GM11168 (cell line): ENCODE measurements around the gene RINL.
"Not testable (repeated sequence)": the region's sequence is repeated elsewhere in the genome, so short reads cannot be mapped to it uniquely, and the experiment has no call there.

Source experiments
- in situ Hi-C: fragments of 300-500 bp; cut with MboI; formaldehyde crosslinking; loops from one replicate; pipeline ENCODE4 v1.12.0; 2022; ENCODE audit warnings: low sequenced_read_pairs; ENCODE audit not compliant: unreplicated experiment

RINL gene

DNA sequence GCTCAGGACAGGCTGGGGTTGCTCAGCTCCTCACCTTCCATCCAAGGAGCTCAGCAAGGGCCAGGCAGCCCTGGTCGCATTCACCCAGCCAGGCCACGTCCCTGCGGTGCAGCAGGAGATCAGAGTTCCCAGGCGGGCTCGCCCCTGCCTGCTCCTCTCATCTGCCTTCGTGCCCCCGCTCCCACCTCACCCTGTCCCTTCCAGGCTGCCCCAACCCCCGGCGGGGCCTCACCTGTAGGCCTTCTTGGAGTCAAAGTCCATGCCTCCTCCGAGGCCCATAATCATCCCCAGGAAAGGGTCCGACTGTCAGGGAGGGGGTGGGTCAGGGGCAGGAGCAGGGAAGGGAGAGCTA lies 1.3 kb upstream of the RINL start:
- in situ Hi-C loops: loop anchor here (10.0 kb wide), 1 partner anchor 485 kb away; no protein-coding TSS in a partner anchor

DNA sequence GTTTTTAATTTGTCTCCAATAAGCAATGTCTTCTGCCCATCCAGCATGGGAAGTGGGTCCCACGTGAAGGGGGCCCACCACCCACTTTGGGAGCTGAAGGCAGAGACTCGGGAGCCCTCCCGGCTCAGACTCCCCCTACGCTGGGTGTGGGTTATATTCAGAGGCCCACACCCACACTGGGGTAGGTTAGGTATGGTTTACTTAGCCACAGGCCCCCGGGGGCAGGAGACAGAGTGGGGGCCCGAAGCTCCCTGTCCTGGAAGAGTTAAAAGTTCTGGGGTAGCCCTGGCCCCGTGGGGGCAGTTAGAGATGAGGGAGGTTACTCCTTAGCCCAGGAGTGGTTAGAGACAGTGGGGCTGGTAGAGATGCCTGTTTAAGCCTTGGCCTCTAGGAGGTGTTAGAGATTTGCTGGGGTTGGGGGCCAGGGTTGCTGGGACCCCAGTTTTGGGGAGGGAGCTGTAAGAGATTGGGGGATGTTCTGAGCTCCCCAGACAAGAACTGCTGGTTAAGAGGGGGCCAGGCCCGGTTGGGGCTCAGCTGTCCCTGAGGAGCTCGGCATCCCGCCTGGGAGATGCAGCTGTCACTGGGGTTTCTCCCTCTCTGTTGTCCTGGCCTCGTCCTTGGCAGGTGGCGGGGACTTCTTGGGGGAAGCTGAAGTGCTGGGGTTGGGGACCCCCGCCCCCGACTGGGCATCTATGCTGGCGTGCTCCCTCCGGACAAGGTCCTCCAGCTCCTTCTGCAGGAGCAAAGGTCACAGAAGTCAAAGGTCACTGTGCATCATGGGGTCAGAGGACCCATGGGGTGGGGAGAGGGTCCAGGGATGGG lies 712 bp upstream of the RINL start:
- in situ Hi-C loops: loop anchor here (10.0 kb wide), 1 partner anchor 484 kb away; no protein-coding TSS in a partner anchor

DNA sequence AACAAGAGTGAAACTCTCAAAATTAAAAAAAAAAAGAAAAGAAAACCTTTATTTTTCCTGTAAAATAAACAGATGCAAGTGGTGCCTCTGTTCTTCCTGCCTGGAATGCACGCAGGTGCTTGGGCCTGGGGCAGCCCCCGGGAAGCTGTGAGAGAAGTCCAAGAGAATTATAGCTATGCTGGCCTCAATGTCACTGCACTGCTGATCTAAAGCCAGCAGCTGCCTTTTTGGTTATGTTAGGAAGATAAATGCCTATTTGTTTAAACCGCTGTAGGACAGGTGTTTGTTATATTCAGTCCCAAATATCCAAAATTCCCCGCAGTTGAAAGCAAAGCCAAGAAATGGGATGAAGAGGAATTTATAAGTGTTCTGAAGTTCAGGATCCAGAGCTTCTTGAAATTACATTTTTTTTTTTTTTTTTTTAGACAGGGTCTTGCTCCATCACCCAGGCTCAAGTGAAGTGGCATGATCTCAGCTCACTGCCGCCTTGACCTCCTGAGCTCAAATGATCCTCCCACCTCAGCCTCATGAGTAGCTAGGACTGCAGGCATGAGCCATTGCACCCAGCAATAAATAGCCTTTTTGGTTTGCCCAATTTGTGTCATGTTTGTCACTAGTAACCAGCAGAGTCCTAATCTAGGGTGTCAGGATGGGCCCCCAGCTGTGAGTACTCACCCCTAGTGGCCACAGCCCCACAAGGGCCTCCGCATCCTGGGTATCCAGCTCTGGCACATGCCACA lies 2.2 kb downstream of the RINL start:
- in situ Hi-C loops: loop anchor here (10.0 kb wide), 1 partner anchor 481 kb away; no protein-coding TSS in a partner anchor

DNA sequence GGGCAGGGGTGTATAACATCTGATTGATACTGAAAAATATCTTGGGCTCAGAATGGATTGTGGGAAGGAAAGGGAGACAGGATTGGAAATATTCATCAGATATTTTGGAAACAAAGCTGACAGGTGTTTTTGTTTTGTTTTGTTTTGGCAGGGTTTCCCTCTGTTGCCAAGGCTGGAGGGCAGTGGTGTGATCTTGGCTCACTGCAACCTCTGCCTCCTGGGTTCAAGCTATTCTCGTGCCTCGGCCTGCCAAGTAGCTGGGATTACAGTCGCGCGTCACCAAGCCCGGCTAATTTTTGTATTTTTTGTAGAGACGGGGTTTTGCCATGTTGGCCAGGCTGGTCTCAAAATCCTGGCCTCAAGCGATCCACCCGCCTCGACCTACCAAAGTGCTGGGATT lies 4.7 kb downstream of the RINL start:
- in situ Hi-C loops: loop anchor here (10.0 kb wide), 1 partner anchor 479 kb away; no protein-coding TSS in a partner anchor

DNA sequence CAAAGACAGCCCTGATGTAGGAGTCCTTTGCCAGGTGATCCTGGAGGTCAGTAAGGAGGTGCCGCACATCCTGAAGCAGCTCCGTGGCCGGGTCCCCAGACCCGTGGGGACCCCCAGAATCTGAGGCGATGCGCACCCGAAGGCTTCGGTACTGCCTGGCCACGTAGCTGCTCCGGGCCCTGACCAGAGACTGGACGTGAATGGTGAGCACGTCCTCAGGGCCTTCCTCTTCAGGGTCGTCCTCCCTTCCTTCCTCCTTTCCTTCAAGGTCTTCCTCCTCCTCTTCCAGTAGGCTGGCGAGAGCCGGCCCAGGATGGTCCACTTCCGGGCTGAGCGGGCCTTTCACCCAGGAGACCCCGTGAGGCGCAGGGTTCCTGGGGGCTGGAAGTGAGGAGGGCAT lies 7.5 kb downstream of the RINL start:
- in situ Hi-C loops: loop anchor here (10.0 kb wide), 1 partner anchor 476 kb away; no protein-coding TSS in a partner anchor

DNA sequence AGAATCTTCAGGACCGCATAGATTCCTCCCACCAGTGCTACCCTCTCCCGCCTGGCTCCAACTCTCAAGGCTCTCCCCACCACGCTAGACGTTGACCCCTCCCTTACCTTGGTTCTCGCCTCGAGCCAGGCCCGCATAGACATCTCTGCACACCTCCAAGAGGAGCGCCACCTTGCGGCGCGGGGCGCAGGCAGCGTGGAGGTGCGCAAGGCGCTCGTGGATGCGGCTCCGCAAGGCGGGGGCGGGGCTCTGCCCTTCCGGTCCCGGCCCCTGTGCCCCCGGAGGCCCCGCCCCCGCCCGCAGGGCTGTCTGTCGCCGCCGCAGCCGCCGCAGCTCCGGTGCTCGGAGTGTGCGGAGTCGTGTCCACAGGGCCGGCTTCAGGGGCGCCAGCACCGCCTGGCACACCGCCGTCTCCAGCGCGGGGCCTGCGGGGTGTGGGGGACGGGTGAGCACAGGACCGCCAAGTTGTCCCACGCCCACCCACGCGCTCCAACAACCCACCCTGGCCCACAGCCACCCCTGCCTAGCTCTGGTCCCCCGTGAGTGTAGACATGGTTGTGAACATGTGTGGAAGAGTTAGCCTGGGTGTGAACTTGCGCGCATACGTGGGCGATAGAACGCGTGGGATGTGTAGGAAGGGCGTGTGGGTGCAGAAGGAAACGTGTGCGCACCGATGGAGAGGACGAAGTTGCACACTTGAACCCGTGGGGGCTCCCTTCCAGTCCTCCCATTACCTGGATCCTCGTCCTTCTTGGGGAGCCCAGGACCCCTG lies 8.1 kb downstream of the RINL start:
- in situ Hi-C loops: loop anchor here (10.0 kb wide), 1 partner anchor 475 kb away; no protein-coding TSS in a partner anchor

DNA sequence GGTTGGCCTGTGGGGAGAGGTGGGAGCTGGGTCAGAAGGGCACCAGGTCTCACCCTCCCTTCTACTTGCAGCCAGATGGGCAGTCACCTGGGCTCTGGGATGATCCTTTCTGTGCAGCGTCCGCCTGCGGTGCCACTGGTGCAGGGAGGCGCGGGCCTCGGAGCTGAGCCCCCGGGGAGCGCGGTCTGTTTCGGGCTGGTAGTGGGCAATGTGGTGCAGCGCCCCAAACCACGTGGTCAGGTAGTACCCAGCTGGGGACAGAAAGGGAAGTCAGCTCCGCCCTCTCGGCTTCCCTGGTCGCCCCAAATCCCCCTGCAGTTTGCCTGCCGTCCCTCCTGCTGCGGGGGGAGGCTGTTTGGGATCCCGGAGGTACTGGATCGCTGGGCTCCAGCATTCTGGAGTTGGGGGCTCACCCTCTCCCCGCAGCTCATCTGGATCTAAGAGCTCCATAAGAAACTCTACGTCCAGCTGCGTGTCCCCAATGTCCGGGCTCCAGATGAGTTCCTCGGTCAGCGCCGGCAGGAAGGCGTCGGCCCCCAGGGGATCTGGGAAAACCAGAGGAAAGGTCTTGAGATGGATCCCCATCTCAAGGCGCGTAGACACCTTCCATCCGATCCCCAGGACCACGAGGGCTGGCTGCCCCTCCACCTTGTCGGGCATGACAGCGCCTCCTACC lies 8.8 kb downstream of the RINL start:
- in situ Hi-C loops: no loop called here

DNA sequence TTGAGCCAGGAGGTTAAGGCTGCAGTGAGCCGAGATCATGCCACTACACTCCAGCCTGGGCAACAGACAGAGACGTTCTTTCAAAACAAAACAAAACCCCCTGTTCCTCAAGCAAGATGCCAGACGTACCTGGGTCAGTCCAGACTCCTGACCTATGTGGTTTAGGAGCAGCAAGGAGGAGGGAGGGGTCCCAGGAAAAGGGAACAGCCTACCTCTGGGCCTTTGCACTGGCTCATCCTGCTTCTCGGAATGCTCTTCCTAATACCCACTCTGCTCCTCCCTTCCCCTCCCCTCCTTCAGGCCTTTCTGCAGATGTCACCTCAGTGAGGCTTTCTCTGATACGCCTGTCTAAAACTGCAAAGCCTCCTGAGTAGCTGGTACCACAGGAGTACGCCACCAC lies 9.5 kb downstream of the RINL start:
- in situ Hi-C loops: no loop called here

DNA sequence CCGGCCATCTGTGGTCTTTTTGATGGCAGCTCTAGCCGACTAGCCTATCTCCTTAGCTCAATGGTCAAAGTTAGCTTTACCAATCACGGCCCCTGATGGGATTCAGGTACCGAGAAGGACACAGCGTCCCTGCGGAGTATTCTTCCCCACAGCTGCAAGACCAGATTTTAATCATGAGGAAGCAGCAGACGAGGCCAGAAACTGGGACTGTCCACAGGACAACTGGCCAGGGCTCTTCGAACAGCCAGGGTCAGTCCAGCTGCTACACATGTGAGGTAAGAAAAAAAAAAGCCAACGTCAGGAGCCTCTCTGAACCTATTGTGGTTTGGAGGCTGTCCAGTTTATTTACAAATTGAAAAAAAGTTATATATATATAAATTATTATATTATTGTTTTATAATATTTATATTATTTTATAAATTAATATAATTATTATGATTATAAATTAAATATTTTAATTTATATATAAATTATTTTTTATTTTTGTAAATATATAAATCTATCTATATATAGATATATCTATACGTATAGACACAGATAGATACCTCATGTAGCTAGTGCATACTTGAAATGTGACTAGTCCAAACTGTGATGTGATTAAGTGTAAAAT lies 10.8 kb downstream of the RINL start:
- in situ Hi-C loops: no loop called here

DNA sequence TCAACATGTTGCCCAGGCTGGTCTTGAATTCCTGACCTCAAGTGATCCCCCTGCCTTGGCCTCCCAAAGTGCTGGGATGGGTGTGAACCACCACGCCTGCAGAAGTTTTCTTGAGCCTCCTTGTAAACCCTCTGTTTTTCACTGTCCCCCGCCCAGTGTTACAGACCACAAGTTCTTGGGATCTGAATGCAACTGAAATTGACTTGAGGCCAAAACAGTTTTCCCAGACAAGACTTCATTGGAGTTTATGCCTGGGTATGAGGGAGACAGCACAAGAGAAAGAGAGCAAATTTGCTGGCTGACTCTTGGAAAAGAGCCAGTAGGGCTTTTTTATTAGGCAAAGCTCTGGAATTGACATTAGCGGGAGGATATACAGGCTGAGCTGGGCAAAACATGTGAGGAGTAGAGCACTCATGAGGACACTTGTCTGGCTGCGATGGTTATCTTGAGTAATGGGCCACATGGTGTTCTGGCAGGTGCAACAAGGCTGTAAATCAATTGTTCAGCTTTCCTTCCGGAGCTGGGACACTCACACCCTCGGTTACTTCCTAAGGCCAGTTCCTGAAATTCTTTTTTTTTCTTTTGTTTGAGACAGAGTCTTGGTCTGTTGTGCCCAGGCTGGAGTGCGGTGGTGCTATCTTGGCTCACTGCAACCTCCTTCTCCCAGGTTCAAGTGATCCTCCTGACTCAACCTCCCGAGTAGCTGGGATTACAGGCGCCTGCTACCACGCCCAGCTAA lies 15.6 kb downstream of the RINL start:
- in situ Hi-C loops: no loop called here

DNA sequence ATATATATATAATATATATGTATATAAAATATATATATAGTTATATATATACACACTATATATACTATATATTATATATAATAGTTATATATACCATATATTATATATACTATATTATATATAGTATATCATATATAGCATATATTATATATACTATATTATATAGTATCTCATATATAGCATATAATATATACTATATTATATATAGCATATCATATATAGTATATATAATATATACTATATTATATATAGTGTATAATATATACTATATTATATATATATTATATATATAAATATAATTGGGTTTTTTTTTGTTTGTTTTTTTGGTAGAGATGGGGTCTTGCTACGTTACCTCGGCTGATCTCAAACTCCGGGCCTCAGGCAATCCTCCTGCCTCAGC lies 16.7 kb downstream of the RINL start:
- in situ Hi-C loops: no loop called here

DNA sequence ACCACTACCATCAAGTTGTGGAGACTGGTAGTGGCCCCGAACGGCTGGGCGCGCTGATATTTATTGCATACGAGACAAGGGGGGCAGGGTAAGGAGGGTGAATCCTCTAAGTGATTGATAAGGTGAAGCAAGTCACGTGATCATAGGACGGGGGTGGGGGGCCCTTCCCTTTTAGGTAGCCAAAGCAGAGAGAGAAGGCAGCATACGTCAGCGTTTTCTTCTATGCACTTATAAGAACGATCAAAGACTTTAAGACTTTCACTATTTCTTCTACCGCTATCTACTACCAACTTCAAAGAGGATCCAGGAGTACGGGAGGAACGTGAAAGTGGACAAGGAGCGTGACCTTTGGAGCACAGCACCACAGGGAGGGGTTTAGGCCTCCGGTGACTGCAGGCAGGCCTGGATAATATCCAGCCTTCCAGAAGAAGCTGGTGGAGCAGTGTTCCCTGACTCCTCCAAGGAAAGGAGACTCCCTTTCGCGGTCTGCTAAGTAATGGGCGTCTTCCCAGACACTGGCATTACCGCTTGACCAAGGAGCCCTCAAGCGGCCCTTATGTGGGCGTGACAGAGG lies 18.4 kb downstream of the RINL start:
- in situ Hi-C loops: not testable (repeated sequence)

DNA sequence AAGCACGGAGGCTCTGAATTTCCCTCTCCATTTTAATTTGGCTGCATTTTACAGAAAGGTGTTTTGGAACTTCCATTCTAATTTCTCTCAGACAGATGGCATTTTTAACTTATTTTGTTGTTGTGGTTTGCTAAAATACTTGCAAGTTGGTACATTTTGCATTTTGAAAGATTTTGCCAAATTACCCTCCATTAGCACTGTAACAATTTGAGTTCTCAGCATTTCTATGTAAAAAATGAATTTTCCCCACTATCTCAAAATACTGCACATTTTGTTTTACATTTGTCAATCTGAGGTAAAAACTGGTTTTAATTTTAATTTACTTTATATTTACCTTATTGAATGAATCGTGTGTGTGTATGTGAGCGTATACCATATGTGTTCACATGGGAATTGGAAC lies 21.3 kb downstream of the RINL start:
- in situ Hi-C loops: no loop called here

DNA sequence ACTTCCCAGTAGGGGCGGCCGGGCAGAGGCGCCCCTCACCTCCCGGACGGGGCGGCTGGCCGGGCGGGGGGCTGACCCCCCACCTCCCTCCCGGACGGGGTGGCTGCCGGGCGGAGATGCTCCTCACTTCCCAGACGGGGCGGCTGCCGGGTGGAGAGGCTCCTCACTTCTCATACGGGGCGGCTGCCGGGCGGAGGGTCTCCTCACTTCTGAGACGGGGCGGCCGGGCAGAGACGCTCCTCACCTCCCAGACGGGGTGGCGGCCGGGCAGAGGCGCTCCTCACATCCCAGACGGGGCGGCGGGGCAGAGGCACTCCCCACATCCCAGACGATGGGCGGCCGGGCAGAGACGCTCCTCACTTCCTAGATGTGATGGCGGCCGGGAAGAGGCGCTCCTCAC lies 22.3 kb downstream of the RINL start:
- in situ Hi-C loops: not testable (repeated sequence)

DNA sequence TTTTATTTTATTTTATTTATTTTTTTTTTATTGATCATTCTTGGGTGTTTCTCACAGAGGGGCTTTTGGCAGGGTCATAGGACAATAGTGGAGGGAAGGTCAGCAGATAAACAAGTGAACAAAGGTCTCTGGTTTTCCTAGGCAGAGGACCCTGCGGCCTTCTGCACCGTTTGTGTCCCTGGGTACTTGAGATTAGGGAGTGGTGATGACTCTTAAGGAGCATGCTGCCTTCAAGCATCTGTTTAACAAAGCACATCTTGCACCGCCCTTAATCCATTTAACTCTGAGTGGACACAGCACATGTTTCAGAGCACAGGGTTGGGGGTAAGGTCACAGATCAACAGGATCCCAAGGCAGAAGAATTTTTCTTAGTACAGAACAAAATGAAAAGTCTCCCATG lies 23.1 kb downstream of the RINL start:
- in situ Hi-C loops: not testable (repeated sequence)

DNA sequence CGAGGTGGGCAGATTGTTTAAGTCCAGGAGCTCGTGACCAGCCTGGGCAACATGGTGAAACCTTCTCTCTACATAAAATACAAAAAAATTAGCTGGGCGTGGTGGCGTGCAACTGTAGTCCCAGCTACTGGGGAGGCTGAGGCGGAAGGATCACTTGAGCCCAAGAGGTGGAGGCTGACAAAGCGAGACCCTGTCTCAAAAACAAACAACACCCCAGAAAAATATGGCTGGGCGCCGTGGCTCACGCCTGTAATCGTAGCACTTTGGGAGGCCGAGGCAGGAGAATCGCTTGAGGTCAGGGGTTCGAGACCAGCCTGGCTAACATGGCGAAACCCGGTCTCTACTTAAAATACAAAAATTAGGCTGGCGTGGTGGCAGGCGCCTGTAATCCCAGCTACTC lies 24.9 kb downstream of the RINL start:
- in situ Hi-C loops: no loop called here

DNA sequence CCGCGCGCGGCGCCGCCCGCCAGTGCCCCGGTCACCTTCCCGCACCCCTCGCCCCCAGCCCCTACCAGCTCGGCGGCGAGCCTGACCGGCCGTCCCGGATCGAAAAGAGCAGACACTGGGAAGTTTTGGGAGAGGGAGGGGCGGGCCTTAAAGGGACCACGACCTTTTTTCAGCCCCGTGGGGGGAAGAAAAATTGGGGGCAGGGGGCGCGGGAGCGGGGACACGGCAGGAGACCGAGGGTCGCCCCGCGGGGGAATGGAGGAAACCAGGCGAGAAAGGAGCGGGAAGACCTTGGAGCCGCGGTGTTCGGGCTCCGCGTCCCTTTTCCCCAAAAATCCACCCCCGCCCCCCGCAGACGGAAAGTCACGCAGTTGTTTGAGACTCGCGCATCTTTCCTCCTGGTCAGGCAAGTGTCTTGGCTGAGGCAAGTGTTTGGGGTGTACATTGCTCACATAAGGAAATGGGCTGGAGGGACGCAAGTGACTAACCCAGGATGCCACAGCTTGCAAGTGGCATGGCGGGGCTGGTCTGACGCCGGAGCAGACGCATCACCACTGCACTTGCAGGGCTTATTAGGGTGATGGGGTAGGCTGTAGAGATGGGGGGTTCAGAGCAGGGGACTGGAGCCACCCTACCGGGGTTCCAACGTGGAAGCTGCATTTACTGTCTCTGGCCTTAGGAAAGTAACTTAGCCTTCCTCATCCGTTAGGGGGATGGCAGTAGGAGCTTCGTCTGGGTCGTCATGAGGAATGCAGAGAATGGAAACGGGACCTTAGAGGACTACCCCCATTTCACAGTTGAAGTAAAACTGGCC lies 25.6 kb downstream of the RINL start:
- in situ Hi-C loops: no loop called here
